Lung microvascular endothelial cell (primary cell): ENCODE measurements around the gene BTAF1. TPM values are rescaled to one million over a fixed set of nuclear protein-coding genes. Genes with fewer than 3 reads are reported as not detected.
A peak's percentile ranks its signal among the peaks of the same experiment; 100 is the strongest.
"Not testable (repeated sequence)": the region's sequence is repeated elsewhere in the genome, so short reads cannot be mapped to it uniquely, and the experiment has no call there.

Source experiments
- DNase-seq, 2 donors: peaks; one replicate each; pipeline versions ENCODE4 v3.0.0 to v3.0.0-alpha.2; 2010; ENCODE audit warnings: low read depth in 2 of 2
- total RNA-seq: library from RNA; depleted of rRNA; stranded (reverse); fragments of >200 nt; gene quantifications from 2 replicates; pipeline ENCODE4 v1.2.1, GENCODE V29; 2014

The BTAF1 gene
- total RNA-seq = 19.4 and 28.2 TPM in 2 replicates

GRCh38 chr10:91923371-91924211 lies at the start of gene BTAF1:
Gene BTAF1 (plus strand): TSS chr10:91923770. CDS start chr10:91924077, 307 bp downstream.
- DNase-seq = peak; percentile 96 to 97

- no peak for DNase-seq
Measured at GRCh38 chr10:91875156-91875555, 48.4 kb upstream of the BTAF1 start.

GRCh38 chr10:91875779-91876178 lies 47.8 kb upstream of the BTAF1 start:
- no peak for DNase-seq

- no peak for DNase-seq
Measured at GRCh38 chr10:91879515-91880170, 43.9 kb upstream of the BTAF1 start.

- no peak for DNase-seq
Measured at GRCh38 chr10:91880310-91880709, 43.3 kb upstream of the BTAF1 start.

- peak; percentile 25 to 36 for DNase-seq
Measured at GRCh38 chr10:91883549-91884444, 39.8 kb upstream of the BTAF1 start.

GRCh38 chr10:91884536-91884935 lies 39.0 kb upstream of the BTAF1 start:
- no peak for DNase-seq

GRCh38 chr10:91885362-91886079 lies 38.0 kb upstream of the BTAF1 start:
- no peak for DNase-seq

GRCh38 chr10:91886954-91887271 lies 36.7 kb upstream of the BTAF1 start:
- DNase-seq = no peak

GRCh38 chr10:91887272-91888076 lies 36.1 kb upstream of the BTAF1 start:
- DNase-seq = peak; percentile 25 to 31

- DNase-seq = peak in 1 of 2 donors; percentile 88
Measured at GRCh38 chr10:91891125-91892001, 32.2 kb upstream of the BTAF1 start.

GRCh38 chr10:91893051-91893450 lies 30.5 kb upstream of the BTAF1 start:
- DNase-seq = no peak

GRCh38 chr10:91894261-91894685 lies 29.3 kb upstream of the BTAF1 start:
- not testable (repeated sequence) for DNase-seq

GRCh38 chr10:91896212-91896756 lies 27.3 kb upstream of the BTAF1 start:
- no peak for DNase-seq

GRCh38 chr10:91897421-91897820 lies 26.1 kb upstream of the BTAF1 start:
- DNase-seq = no peak

- DNase-seq = peak; percentile 91 to 95
Measured at GRCh38 chr10:91901784-91902677, 21.5 kb upstream of the BTAF1 start.

- no peak for DNase-seq
Measured at GRCh38 chr10:91907033-91907594, 16.5 kb upstream of the BTAF1 start.

- no peak for DNase-seq
Measured at GRCh38 chr10:91907914-91908336, 15.6 kb upstream of the BTAF1 start.
